ENCODE data around the gene PHC1.

DNA sequence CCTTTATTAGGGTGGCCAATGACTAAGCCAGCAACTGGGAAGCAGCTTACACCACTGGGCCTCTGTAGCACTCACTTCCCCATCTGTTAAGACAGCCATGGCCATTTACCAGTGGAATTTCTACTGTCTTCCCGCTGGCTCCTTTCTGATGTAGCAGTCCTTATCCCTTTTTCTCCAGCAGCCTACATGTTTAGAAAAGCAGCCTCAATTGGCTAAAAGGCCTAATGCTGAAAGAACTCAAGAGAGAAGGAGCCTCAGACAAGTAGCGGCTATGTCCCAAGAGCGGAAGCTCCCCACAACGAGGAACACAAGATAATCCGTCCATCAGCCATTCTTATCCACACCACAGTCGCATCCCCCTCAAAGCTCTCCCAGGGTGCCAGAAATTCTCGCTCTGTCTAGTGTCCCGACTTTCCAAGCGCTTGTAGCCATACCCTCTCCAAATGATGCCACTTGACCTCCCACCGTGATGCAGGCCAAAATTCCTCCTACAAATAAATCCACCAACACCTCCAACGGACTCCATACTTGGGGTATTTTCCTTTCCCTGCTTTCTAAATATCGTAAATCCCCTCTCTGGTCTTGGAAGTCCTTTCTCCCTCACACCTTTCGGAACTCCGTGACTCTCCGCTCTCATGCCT, 34.5 kb downstream of the PHC1 start:
- TF ChIP-seq POLR2A (IDR thresholded peaks at IDR 0.05): no peak
- TF ChIP-seq, protein P1, sequence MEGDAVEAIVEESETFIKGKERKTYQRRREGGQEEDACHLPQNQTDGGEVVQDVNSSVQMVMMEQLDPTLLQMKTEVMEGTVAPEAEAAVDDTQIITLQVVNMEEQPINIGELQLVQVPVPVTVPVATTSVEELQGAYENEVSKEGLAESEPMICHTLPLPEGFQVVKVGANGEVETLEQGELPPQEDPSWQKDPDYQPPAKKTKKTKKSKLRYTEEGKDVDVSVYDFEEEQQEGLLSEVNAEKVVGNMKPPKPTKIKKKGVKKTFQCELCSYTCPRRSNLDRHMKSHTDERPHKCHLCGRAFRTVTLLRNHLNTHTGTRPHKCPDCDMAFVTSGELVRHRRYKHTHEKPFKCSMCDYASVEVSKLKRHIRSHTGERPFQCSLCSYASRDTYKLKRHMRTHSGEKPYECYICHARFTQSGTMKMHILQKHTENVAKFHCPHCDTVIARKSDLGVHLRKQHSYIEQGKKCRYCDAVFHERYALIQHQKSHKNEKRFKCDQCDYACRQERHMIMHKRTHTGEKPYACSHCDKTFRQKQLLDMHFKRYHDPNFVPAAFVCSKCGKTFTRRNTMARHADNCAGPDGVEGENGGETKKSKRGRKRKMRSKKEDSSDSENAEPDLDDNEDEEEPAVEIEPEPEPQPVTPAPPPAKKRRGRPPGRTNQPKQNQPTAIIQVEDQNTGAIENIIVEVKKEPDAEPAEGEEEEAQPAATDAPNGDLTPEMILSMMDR (IDR thresholded peaks at IDR 0.05): no peak

All from transverse colon (tissue), 3 donors.